ENCODE data around the gene MYH4. TPM values are rescaled to one million over a fixed set of nuclear protein-coding genes. Genes with fewer than 3 reads are reported as not detected.

Gene MYH4
- total and polyA plus RNA-seq, 2 of the 13 experiments (the other 11 are each of a cell fraction or from before 2014, with no cell fraction given): 0.01 to 0.02 TPM

DNA sequence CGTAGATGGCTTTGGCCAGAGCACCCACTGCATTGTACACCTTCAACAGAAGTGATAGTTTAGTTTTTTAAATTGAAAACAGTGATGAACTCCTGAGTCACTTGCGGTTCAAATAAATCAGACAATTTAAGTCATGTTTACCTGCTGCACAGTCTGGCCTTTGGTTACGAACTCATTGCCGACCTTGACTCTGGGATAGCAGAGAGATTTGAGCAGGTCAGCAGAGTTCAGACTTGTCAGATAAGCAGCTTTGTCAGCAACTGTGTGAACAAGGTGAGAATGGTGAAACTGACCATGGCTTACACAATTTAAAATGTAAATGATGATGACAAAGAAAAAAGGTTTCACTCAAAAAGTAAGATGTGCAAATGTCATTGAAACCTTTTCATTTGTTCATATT is 9.3 kb downstream of the MYH4 start (continued):
- TF ChIP-seq, protein P1, sequence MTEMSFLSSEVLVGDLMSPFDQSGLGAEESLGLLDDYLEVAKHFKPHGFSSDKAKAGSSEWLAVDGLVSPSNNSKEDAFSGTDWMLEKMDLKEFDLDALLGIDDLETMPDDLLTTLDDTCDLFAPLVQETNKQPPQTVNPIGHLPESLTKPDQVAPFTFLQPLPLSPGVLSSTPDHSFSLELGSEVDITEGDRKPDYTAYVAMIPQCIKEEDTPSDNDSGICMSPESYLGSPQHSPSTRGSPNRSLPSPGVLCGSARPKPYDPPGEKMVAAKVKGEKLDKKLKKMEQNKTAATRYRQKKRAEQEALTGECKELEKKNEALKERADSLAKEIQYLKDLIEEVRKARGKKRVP (CRISPR knock-in tag; IDR thresholded peaks at IDR 0.05): 0 out of 4 replicates have a peak, but pooled peaks of 1 of the 2 experiments have one; percentile 17
- TF ChIP-seq MAFF (IDR thresholded peaks at IDR 0.05; ENCODE audit: low read depth, low read length) (peak; percentile 75), TBX2 (CRISPR knock-in tag; IDR thresholded peaks at IDR 0.05; ENCODE audit: borderline replicate concordance) (peak; percentile 73), SUZ12 (IDR thresholded peaks at IDR 0.05; ENCODE audit: low read depth, low read length) (no peak), FOXA3 (CRISPR knock-in tag; IDR thresholded peaks at IDR 0.05) (peak; percentile 50), SOX6 (IDR thresholded peaks at IDR 0.05) (no peak), SOX6 (CRISPR knock-in tag; IDR thresholded peaks at IDR 0.05) (peak; percentile 82), SP140L (CRISPR knock-in tag; IDR thresholded peaks at IDR 0.05; ENCODE audit: borderline replicate concordance) (no peak), ZNF737 (CRISPR knock-in tag; IDR thresholded peaks at IDR 0.05; ENCODE audit: borderline replicate concordance) (no peak), ZSCAN21 (CRISPR knock-in tag; IDR thresholded peaks at IDR 0.05; ENCODE audit: borderline replicate concordance) (no peak), NR2F6 (IDR thresholded peaks at IDR 0.05) (peak; percentile 74), NR2F6 (CRISPR knock-in tag; IDR thresholded peaks at IDR 0.05) (peak; percentile 73; the same call in 1 of the 2 replicates), CEBPB (IDR thresholded peaks at IDR 0.05; ENCODE audit: borderline replicate concordance, low read depth, low read length) (peak; percentile 41; the same call in 1 of the 2 replicates), NCOA2 (CRISPR knock-in tag; IDR thresholded peaks at IDR 0.05) (peak; percentile 30; the same call in 1 of the 2 replicates), MAFK (conservative IDR thresholded peaks at IDR 0.05 in 1 of 2, IDR thresholded peaks at IDR 0.05 in 1 of 2; ENCODE audit: low read length in 2 of 2) (peak; percentile 69 to 80)
- TF ChIP-seq, protein P2, sequence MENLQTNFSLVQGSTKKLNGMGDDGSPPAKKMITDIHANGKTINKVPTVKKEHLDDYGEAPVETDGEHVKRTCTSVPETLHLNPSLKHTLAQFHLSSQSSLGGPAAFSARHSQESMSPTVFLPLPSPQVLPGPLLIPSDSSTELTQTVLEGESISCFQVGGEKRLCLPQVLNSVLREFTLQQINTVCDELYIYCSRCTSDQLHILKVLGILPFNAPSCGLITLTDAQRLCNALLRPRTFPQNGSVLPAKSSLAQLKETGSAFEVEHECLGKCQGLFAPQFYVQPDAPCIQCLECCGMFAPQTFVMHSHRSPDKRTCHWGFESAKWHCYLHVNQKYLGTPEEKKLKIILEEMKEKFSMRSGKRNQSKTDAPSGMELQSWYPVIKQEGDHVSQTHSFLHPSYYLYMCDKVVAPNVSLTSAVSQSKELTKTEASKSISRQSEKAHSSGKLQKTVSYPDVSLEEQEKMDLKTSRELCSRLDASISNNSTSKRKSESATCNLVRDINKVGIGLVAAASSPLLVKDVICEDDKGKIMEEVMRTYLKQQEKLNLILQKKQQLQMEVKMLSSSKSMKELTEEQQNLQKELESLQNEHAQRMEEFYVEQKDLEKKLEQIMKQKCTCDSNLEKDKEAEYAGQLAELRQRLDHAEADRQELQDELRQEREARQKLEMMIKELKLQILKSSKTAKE (CRISPR knock-in tag; IDR thresholded peaks at IDR 0.05; ENCODE audit: borderline replicate concordance): peak; percentile 51
- TF ChIP-seq, protein P3, sequence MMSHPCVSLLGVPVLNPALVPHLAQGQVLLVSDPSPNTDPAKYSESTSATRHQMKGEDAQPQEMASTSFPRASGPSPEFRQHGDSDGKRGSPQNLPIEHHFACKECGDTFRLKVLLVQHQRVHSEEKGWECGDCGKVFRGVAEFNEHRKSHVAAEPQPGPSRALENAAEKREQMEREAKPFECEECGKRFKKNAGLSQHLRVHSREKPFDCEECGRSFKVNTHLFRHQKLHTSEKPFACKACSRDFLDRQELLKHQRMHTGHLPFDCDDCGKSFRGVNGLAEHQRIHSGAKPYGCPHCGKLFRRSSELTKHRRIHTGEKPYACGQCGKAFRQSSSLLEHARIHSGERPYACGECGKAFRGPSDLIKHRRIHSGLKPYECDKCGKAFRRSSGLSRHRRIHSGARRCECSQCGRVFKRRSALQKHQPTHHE (CRISPR knock-in tag; IDR thresholded peaks at IDR 0.05; ENCODE audit: borderline replicate concordance): no peak
- TF ChIP-seq, protein P4, sequence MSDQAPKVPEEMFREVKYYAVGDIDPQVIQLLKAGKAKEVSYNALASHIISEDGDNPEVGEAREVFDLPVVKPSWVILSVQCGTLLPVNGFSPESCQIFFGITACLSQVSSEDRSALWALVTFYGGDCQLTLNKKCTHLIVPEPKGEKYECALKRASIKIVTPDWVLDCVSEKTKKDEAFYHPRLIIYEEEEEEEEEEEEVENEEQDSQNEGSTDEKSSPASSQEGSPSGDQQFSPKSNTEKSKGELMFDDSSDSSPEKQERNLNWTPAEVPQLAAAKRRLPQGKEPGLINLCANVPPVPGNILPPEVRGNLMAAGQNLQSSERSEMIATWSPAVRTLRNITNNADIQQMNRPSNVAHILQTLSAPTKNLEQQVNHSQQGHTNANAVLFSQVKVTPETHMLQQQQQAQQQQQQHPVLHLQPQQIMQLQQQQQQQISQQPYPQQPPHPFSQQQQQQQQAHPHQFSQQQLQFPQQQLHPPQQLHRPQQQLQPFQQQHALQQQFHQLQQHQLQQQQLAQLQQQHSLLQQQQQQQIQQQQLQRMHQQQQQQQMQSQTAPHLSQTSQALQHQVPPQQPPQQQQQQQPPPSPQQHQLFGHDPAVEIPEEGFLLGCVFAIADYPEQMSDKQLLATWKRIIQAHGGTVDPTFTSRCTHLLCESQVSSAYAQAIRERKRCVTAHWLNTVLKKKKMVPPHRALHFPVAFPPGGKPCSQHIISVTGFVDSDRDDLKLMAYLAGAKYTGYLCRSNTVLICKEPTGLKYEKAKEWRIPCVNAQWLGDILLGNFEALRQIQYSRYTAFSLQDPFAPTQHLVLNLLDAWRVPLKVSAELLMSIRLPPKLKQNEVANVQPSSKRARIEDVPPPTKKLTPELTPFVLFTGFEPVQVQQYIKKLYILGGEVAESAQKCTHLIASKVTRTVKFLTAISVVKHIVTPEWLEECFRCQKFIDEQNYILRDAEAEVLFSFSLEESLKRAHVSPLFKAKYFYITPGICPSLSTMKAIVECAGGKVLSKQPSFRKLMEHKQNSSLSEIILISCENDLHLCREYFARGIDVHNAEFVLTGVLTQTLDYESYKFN (CRISPR knock-in tag; conservative IDR thresholded peaks at IDR 0.05): peak; percentile 47
- TF ChIP-seq, protein P5, sequence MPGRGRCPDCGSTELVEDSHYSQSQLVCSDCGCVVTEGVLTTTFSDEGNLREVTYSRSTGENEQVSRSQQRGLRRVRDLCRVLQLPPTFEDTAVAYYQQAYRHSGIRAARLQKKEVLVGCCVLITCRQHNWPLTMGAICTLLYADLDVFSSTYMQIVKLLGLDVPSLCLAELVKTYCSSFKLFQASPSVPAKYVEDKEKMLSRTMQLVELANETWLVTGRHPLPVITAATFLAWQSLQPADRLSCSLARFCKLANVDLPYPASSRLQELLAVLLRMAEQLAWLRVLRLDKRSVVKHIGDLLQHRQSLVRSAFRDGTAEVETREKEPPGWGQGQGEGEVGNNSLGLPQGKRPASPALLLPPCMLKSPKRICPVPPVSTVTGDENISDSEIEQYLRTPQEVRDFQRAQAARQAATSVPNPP (CRISPR knock-in tag; IDR thresholded peaks at IDR 0.05): no peak
